Measurements from ENCODE around the gene CMIP.

CMIP gene

GRCh38 chr16:81641395-81642106 is 196.9 kb downstream of the CMIP start:
- H3K9me2 ChIP-seq (replicated peaks; ENCODE audit: low read depth, low read length) = no peaks in the 10 kb centered on the region
- no peaks in the 10 kb centered on the region for H3K36me3 ChIP-seq (ENCODE audit: insufficient read depth, low read length)
- no peaks in the 10 kb centered on the region for H3K27me3 ChIP-seq (ENCODE audit: insufficient read depth, low read length, poor library complexity, severe bottlenecking)
- H2AFZ ChIP-seq (ENCODE audit: low read length) = no peak overlapping the region
- no peaks in the 10 kb centered on the region for H4K20me1 ChIP-seq (ENCODE audit: insufficient read depth, low read length, poor library complexity, severe bottlenecking)
- no peaks in the 10 kb centered on the region for H3K9me3 ChIP-seq (ENCODE audit: insufficient read depth, low read depth, low read length)
- H3K4me2 ChIP-seq (ENCODE audit: low read depth, low read length, poor library complexity, severe bottlenecking) = no peak overlapping the region
- H3K79me2 ChIP-seq (ENCODE audit: insufficient read depth, low read length) = no peaks in the 10 kb centered on the region
- no peaks in the 10 kb centered on the region for H3K4me1 ChIP-seq (ENCODE audit: insufficient read depth, low read length, poor library complexity, severe bottlenecking)
- H3F3A ChIP-seq (ENCODE audit: low read depth) = no peaks in the 10 kb centered on the region
- no peak overlapping the region for H3K4me3 ChIP-seq (ENCODE audit: low read length, poor library complexity, severe bottlenecking)
- TF ChIP-seq EZH2phosphoT487 (IDR thresholded peaks at IDR 0.05; ENCODE audit: borderline replicate concordance) = no peak
- TF ChIP-seq CTCF (conservative IDR thresholded peaks at IDR 0.05; ENCODE audit: low read length) = no peak
- H3K9ac ChIP-seq (ENCODE audit: low read depth, low read length, poor library complexity, severe bottlenecking) = no peak overlapping the region

GRCh38 chr16:81642107-81642436 is 197.5 kb downstream of the CMIP start:
- no peak overlapping the region for H2AFZ ChIP-seq (ENCODE audit: low read length)
- H3F3A ChIP-seq (ENCODE audit: low read depth) = no peaks in the 10 kb centered on the region
- H3K9ac ChIP-seq (ENCODE audit: low read depth, low read length, poor library complexity, severe bottlenecking) = no peak overlapping the region
- H3K79me2 ChIP-seq (ENCODE audit: insufficient read depth, low read length) = no peaks in the 10 kb centered on the region
- no peak overlapping the region for H3K4me3 ChIP-seq (ENCODE audit: low read length, poor library complexity, severe bottlenecking)
- no peaks in the 10 kb centered on the region for H3K9me3 ChIP-seq (ENCODE audit: insufficient read depth, low read depth, low read length)
- no peaks in the 10 kb centered on the region for H3K27me3 ChIP-seq (ENCODE audit: insufficient read depth, low read length, poor library complexity, severe bottlenecking)
- no peak for TF ChIP-seq EZH2phosphoT487 (IDR thresholded peaks at IDR 0.05; ENCODE audit: borderline replicate concordance)
- no peak for TF ChIP-seq CTCF (conservative IDR thresholded peaks at IDR 0.05; ENCODE audit: low read length)
- H4K20me1 ChIP-seq (ENCODE audit: insufficient read depth, low read length, poor library complexity, severe bottlenecking) = no peaks in the 10 kb centered on the region
- H3K4me2 ChIP-seq (ENCODE audit: low read depth, low read length, poor library complexity, severe bottlenecking) = no peak overlapping the region
- no peaks in the 10 kb centered on the region for H3K9me2 ChIP-seq (replicated peaks; ENCODE audit: low read depth, low read length)
- no peaks in the 10 kb centered on the region for H3K36me3 ChIP-seq (ENCODE audit: insufficient read depth, low read length)
- H3K4me1 ChIP-seq (ENCODE audit: insufficient read depth, low read length, poor library complexity, severe bottlenecking) = no peaks in the 10 kb centered on the region

- no peaks in the 10 kb centered on the region for H3K9me2 ChIP-seq (replicated peaks; ENCODE audit: low read depth, low read length)
- H3F3A ChIP-seq (ENCODE audit: low read depth) = no peaks in the 10 kb centered on the region
- no peaks in the 10 kb centered on the region for H3K9me3 ChIP-seq (ENCODE audit: insufficient read depth, low read depth, low read length)
- no peak overlapping the region for H3K4me2 ChIP-seq (ENCODE audit: low read depth, low read length, poor library complexity, severe bottlenecking)
- H3K4me3 ChIP-seq (ENCODE audit: low read length, poor library complexity, severe bottlenecking) = no peak overlapping the region
- no peak overlapping the region for H3K9ac ChIP-seq (ENCODE audit: low read depth, low read length, poor library complexity, severe bottlenecking)
- no peak for TF ChIP-seq EZH2phosphoT487 (IDR thresholded peaks at IDR 0.05; ENCODE audit: borderline replicate concordance)
- no peak for TF ChIP-seq CTCF (conservative IDR thresholded peaks at IDR 0.05; ENCODE audit: low read length)
- no peaks in the 10 kb centered on the region for H4K20me1 ChIP-seq (ENCODE audit: insufficient read depth, low read length, poor library complexity, severe bottlenecking)
- no peaks in the 10 kb centered on the region for H3K27me3 ChIP-seq (ENCODE audit: insufficient read depth, low read length, poor library complexity, severe bottlenecking)
- no peaks in the 10 kb centered on the region for H3K4me1 ChIP-seq (ENCODE audit: insufficient read depth, low read length, poor library complexity, severe bottlenecking)
- H2AFZ ChIP-seq (ENCODE audit: low read length) = no peak overlapping the region
- H3K79me2 ChIP-seq (ENCODE audit: insufficient read depth, low read length) = no peaks in the 10 kb centered on the region
- H3K36me3 ChIP-seq (ENCODE audit: insufficient read depth, low read length) = no peaks in the 10 kb centered on the region
Observed at GRCh38 chr16:81642943-81643342, 198.3 kb downstream of the CMIP start.

All from Loucy (cell line).